Effector memory CD4-positive, alpha-beta T cell (primary cell): ENCODE measurements around the gene NCK1.
"Not testable (repeated sequence)": the region's sequence is repeated elsewhere in the genome, so short reads cannot be mapped to it uniquely, and the experiment has no call there.

Experiments
- DNase-seq, 3 donors: peaks; one replicate each; pipeline ENCODE4 v3.0.0-alpha.2; 2020
- H3K27ac ChIP-seq: 2 replicates; pipeline ENCODE4 v1.7.0; 2013; ENCODE audit warnings: mild to moderate bottlenecking, low read length, moderate library complexity; ENCODE audit not compliant: insufficient read depth, poor library complexity, severe bottlenecking
- H3K27me3 ChIP-seq: replicated peaks from 2 replicates; pipeline ENCODE4 v1.7.0; 2013; ENCODE audit warnings: mild to moderate bottlenecking, low read length; ENCODE audit not compliant: insufficient read depth, control insufficient read depth, poor library complexity, severe bottlenecking
- H3K36me3 ChIP-seq: 2 replicates; pipeline ENCODE4 v1.7.0; 2013; ENCODE audit warnings: mild to moderate bottlenecking, low read length, moderate library complexity; ENCODE audit not compliant: control insufficient read depth, insufficient read depth
- H3K4me1 ChIP-seq: 2 replicates; pipeline ENCODE4 v1.7.0; 2013; ENCODE audit warnings: low read length, mild to moderate bottlenecking; ENCODE audit not compliant: control insufficient read depth, insufficient read depth, poor library complexity, severe bottlenecking
- H3K4me3 ChIP-seq: 2 replicates; pipeline ENCODE4 v1.7.0; 2013; ENCODE audit warnings: low read length, low read depth, mild to moderate bottlenecking; ENCODE audit not compliant: insufficient read depth, poor library complexity, severe bottlenecking
- H3K9me3 ChIP-seq: 2 replicates; pipeline ENCODE4 v1.7.0; 2013; ENCODE audit warnings: mild to moderate bottlenecking, low read length, moderate library complexity; ENCODE audit not compliant: control insufficient read depth

The NCK1 gene

DNA sequence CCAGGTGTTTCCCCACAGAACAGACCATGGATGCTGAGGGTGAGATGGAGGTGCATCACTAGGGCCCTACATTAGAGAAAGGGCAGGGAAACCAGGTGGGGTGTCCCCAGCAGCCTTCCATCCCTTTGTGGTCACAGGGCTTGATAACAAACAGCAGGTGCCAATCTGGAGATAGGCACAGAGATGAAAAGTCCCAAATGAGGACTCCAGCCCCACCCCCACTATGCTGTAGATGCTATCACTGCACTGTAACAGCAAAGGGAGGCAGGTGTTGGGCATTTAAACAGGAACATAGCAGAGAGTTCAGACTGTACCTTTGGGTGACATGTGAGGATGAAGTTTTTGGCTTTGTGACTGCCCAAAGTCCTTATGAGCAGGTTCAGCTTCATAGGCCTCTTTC is 117.2 kb downstream of the NCK1 start:
- DNase-seq, result no peak
- Histone ChIP-seq H3K36me3 (no peaks in the 10 kb centered on the region), H3K27me3 (no peaks in the 10 kb centered on the region), H3K9me3 (peaks cover 9% of the 10 kb centered on the region), H3K4me3 (no peak overlapping the region), H3K4me1 (no peaks in the 10 kb centered on the region), H3K27ac (no peak overlapping the region)

DNA sequence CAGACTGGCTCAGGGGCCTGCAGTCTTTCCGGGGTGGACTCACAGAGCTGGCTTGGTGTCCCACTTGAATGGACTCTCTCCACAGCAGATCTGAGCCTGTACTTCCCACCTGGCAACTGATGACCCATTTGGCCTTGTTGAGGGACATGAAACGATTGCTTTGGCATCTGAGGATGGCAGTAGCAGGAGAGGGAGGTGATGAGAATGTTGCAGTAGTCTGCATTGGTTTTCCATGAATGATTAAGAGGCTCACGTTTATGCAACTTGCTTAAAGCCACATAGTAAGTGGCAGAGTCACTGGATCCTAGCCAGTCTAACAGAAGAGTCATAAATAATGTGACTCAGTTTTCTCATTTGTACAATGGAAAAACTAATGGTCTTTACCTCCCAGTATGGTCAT is 117.7 kb downstream of the NCK1 start:
- H3K4me1 ChIP-seq, result no peaks in the 10 kb centered on the region
- DNase-seq, result no peak
- no peak overlapping the region for H3K4me3 ChIP-seq
- H3K9me3 ChIP-seq, result peaks cover 4% of the 10 kb centered on the region
- H3K27ac ChIP-seq, result no peak overlapping the region
- no peaks in the 10 kb centered on the region for H3K27me3 ChIP-seq
- H3K36me3 ChIP-seq, result no peaks in the 10 kb centered on the region

DNA sequence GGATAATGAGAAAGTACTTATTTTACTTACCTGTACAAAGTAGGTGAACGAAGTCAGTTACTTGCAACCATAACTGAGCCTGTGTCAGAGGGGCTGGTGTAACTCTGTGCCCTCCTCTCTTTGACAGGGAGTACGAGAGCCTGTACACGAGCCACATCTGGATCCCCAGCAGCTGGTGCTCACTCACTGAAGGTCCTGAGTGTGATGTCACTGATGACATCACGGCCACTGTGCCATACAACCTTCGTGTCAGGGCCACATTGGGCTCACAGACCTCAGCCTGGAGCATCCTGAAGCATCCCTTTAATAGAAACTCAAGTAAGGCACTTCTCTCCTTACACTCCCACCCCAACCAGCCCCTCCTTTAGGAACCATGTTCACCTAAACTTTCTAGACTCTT is 120.0 kb downstream of the NCK1 start:
- no peak for DNase-seq

DNA sequence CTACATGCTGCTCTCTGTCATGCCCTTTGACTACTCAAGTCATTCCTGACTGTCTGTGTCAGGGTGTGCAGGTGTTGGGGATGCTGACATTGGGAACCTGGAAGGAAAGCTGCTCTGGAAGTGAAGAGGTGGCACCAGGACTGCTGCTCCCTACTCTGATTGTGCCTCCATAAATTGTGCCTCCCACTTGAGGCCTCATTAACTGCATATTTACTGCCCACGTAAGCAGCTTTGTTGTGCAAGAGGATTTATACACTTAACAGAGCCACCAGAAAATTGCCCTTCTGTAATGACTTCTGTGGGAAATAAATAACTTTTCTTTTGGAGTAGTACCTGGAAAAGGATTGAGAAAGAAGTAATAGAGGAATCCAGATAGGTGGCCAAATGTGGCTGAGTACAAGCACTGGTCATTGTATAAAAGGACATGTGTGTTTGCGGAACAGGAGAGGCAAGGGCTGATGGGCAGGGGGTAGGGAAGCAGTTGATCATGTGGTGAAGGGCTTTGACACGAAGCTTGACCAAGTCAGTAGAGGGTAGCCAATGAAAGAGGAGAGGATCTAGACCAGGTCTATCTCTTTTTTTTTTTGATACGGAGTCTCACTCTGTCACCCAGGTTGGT is 120.6 kb downstream of the NCK1 start:
- H3K9me3 ChIP-seq, result no peaks in the 10 kb centered on the region
- H3K27ac ChIP-seq, result no peak overlapping the region
- DNase-seq, result no peak
- no peak overlapping the region for H3K4me3 ChIP-seq
- H3K36me3 ChIP-seq, result no peaks in the 10 kb centered on the region
- no peaks in the 10 kb centered on the region for H3K4me1 ChIP-seq
- H3K27me3 ChIP-seq, result no peaks in the 10 kb centered on the region

More for the DNA sequence above, 120.0 kb downstream of the NCK1 start:
- Histone ChIP-seq H3K36me3 (no peaks in the 10 kb centered on the region), H3K9me3 (no peaks in the 10 kb centered on the region), H3K27me3 (no peaks in the 10 kb centered on the region), H3K4me3 (no peak overlapping the region), H3K27ac (no peak overlapping the region), H3K4me1 (no peaks in the 10 kb centered on the region)

DNA sequence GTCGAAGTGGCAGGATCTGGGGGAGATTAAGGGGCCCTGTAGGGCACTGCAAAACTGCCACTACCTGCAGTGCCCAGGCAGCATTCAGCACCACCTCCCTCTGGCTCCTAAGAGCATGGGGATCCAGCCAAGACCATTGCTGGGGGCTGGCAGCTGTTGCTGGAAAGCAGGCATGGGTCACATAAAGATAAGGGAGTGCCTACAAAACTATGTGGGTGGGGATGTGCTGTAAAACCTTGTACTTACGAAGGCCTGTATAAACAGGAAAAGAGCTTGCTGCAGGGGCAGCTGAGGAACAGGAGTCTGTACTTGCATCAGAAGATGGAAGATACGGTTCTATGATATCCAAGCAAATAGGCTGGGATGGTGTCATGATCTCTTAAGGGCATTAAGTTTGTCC is 122.8 kb downstream of the NCK1 start:
- no peaks in the 10 kb centered on the region for H3K36me3 ChIP-seq
- no peaks in the 10 kb centered on the region for H3K27me3 ChIP-seq
- DNase-seq, result no peak
- no peak overlapping the region for H3K4me3 ChIP-seq
- no peaks in the 10 kb centered on the region for H3K9me3 ChIP-seq
- no peak overlapping the region for H3K27ac ChIP-seq
- no peaks in the 10 kb centered on the region for H3K4me1 ChIP-seq

DNA sequence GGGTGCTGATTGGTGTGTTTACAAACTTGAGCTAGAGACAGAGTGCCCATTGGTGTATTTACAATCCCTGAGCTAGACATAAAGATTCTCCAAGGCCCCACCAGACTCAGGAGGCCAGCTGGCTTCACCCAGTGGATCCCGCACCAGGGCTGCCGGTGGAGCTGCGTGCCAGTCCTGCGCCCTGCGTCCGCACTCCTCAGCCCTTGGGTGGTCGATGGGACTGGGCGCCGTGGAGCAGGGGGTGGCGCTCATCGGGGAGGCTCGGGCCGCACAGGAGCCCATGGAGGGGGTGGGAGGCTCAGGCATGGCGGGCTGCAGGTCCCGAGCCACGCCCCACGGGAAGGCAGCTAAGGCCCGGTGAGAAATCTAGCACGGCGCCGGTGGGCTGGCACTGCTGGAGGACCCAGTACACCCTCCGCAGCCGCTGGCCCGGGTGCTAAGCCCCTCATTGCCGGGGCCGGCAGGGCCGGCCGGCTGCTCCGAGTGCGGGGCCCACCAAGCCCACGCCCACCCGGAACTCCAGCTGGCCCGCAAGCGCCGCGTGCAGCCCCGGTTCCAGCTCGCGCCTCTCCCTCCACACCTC is 125.5 kb downstream of the NCK1 start:
- not testable (repeated sequence) for H3K4me3 ChIP-seq, H3K9me3 ChIP-seq, H3K27me3 ChIP-seq, H3K27ac ChIP-seq, H3K36me3 ChIP-seq, DNase-seq, H3K4me1 ChIP-seq

DNA sequence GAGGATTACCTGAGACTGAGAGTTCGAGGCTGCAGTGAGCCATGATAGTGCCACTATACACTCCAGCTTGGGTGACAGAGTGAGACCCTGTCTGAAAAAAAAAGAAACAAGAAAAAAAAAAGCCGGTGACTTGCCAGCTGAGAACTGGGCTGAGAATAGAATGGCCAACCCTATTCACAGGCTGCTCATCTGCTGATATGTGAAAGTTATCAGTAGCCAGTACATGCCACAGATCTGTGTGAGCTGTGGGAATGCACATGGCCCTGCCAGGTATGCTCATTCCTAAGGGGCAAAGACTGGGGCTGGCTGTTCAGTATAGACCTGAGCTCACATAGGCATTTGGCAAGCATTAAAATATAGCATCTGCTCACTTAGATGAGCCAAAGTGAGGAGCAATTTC is 126.6 kb downstream of the NCK1 start:
- no peaks in the 10 kb centered on the region for H3K9me3 ChIP-seq
- H3K27ac ChIP-seq, result no peak overlapping the region
- no peaks in the 10 kb centered on the region for H3K4me1 ChIP-seq
- H3K36me3 ChIP-seq, result no peaks in the 10 kb centered on the region
- no peaks in the 10 kb centered on the region for H3K27me3 ChIP-seq
- H3K4me3 ChIP-seq, result no peak overlapping the region
- no peak for DNase-seq

DNA sequence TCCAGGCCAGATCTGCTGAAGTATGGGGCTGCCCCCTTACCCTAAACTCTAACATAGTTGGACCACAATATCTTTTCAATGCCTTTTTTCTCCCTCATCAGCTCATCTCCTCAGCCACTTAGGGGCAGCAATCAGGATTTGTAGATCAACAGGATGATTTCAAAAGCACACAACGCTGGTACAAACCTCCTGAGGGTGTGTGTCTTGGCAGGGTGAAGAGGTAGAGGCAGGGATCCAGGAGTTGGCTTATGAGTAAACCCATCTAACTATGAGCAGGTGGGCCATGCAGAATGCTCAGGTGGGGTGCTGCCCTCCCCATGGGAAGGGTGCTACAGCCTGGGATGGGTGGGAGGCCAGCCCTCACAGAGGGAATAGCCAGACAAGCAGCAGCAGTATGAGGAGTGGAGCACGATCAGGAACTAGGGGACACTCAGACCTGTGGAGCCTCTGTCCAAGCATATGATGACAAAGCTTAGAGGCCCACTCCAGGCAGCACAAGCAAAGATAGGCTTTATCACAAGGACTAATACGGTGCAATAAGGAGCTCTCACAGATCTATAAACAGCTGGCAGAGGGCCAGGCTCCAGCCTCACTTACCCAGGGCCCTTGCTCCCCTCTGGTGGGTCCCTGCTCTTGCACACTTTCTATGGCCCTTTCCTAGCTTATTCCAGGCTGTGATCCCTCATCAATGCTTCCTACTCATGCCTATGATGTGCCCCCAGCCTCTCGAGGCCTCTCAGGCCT is 127.9 kb downstream of the NCK1 start:
- Histone ChIP-seq H3K4me3 (no peak overlapping the region), H3K4me1 (no peaks in the 10 kb centered on the region), H3K9me3 (no peaks in the 10 kb centered on the region), H3K36me3 (no peaks in the 10 kb centered on the region), H3K27ac (no peak overlapping the region), H3K27me3 (no peaks in the 10 kb centered on the region)
- no peak for DNase-seq

DNA sequence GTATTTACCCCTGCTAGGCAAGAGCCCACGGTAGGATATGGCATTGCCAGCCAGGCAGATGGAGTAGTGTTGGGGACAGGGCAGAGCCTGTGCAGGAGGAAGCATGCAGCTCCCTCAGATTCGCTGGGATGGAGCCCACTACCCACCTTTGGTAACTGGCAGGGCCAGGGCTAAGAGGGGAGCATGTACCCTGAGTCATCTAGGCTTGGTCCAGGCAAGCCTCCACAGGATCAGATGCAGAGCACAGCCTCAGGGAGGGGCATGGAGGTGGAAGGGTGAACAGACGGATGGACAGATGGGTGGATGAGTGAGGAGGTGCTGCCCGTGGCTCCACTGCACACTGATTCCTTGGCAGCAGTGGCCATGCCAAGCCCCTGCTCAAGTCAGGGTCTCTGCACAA is 128.8 kb downstream of the NCK1 start:
- Histone ChIP-seq H3K4me3 (no peak overlapping the region), H3K36me3 (no peaks in the 10 kb centered on the region), H3K27me3 (no peaks in the 10 kb centered on the region), H3K9me3 (no peaks in the 10 kb centered on the region), H3K4me1 (no peaks in the 10 kb centered on the region), H3K27ac (no peak overlapping the region)
- DNase-seq, result no peak

DNA sequence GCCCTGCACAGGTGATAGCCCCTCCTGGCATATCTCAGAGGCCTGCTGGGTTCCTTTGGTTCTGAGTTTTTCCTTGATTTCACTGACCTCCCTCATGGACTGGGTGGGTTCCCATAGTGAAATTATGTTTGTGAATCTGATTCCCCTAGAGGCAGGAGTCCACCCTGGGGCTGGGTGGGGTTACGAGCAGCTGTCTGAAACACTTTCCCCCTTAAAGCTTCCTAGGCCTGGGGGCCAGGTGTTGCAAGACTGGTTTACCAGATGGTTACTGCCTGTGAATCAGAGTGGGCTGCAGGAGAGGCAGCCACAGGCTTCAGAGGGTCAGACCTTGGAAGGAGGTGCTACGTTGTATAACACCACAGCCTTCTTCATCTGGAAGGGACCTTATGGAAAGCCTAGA is 130.1 kb downstream of the NCK1 start:
- H3K27ac ChIP-seq, result no peak overlapping the region
- no peak overlapping the region for H3K4me3 ChIP-seq
- H3K4me1 ChIP-seq, result no peaks in the 10 kb centered on the region
- no peaks in the 10 kb centered on the region for H3K36me3 ChIP-seq
- no peaks in the 10 kb centered on the region for H3K27me3 ChIP-seq
- no peak for DNase-seq
- no peaks in the 10 kb centered on the region for H3K9me3 ChIP-seq
